Suprapubic skin (tissue), 4 donors: ENCODE results near the gene LIN28B. TPM values are rescaled to one million over a fixed set of nuclear protein-coding genes. Genes with fewer than 3 reads are reported as not detected.
"Not testable (repeated sequence)": the region's sequence is repeated elsewhere in the genome, so short reads cannot be mapped to it uniquely, and the experiment has no call there.

Source experiments
- DNase-seq, 2 donors: peaks; one replicate each; pipeline ENCODE4 v3.0.0-alpha.2; 2019; ENCODE audit warnings: low spot score in 2 of 2
- H3K27ac ChIP-seq: fragments of 200-600 bp; sonication (generic); one replicate; pipeline ENCODE4 v1.5.1; 2019
- H3K27me3 ChIP-seq: fragments of 200-600 bp; sonication (generic); one replicate; pipeline ENCODE4 v1.5.1; 2019
- H3K36me3 ChIP-seq: fragments of 200-600 bp; sonication (generic); one replicate; pipeline ENCODE4 v1.5.1; 2019
- H3K4me1 ChIP-seq: fragments of 200-600 bp; sonication (generic); one replicate; pipeline ENCODE4 v1.5.1; 2019
- H3K4me3 ChIP-seq: fragments of 200-600 bp; sonication (generic); one replicate; pipeline ENCODE4 v1.5.1; 2019; ENCODE audit warnings: mild to moderate bottlenecking
- H3K9me3 ChIP-seq: fragments of 200-600 bp; sonication (generic); one replicate; pipeline ENCODE4 v1.5.1; 2019
- CTCF ChIP-seq, 2 donors: fragments of 200-600 bp in 1 of 2; fragments of 450-650 bp in 1 of 2; sonication (generic) in 1 of 2; IDR thresholded peaks; one replicate each; pipeline ENCODE4 v1.5.1; 2016 to 2019; ENCODE audit warnings: antibody characterized with exemption in 2 of 2, mild to moderate bottlenecking in 1 of 2, moderate library complexity in 1 of 2
- EP300 ChIP-seq: sonication (generic); formaldehyde crosslinking; IDR thresholded peaks from one replicate; pipeline ENCODE4 v1.6.1; 2017; ENCODE audit warnings: antibody characterized with exemption
- POLR2A ChIP-seq, 2 donors: fragments of 450-650 bp; IDR thresholded peaks; one replicate each; pipeline ENCODE4 v1.6.1; 2017; ENCODE audit warnings: antibody characterized with exemption in 2 of 2, mild to moderate bottlenecking in 2 of 2, moderate library complexity in 2 of 2
- POLR2AphosphoS5 ChIP-seq, 3 donors: sonication (generic); formaldehyde crosslinking; IDR thresholded peaks; one replicate each; pipeline ENCODE4 v1.6.1; 2017; ENCODE audit warnings: antibody characterized with exemption in 3 of 3
- WGBS: methylation state at CpG from one replicate; pipeline ENCODE4 v1.1.5; 2018; 5-methylcytosine and 5-hydroxymethylcytosine counted together
- total RNA-seq, 4 donors: library from RNA; depleted of rRNA; stranded (reverse); fragments of >200 nt; gene quantifications; one replicate each; pipeline ENCODE4 v1.1.0, GENCODE V29; 2016

The LIN28B gene
- total RNA-seq, 4 donors from 2014 or later: not detected

DNA sequence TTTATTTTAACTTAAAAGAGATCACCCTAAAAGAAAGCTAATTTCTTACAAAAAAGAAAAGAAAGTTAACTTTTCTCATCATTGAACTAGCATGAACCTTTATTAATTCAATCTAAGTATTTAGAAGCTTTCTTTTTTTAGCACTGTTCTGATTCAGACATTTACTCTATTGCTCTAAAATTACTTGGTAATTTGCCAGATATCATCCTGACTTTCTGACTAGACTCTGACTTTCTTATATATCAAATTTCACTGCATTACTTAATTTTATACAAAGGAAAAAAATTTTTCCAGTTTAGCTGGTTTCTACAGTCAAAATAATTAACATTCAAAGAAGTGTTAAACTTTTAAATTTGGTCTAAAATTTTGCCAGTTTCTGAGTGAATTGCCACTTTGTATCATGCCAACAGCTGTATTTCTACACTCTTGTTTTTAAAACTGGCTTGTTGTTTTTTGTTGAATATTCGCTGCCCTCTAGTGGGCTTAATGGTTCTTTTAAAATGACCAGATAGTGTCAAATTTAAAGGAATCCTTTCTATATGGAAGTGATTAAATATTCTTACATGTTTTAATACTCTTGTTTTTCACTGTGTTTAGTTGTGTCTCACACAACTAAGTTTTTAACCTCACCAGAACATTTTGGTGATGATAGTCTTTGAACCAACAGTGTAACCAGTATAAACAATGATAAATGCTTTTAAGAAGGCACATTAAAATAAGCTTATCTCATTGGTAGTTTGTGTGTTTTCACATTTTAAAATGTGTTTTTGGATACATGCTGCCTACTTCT, 120.9 kb downstream of the LIN28B start:
- Histone ChIP-seq H3K27me3 (peaks cover 6% of the 10 kb centered on the region), H3K4me3 (no peak overlapping the region), H3K27ac (no peak overlapping the region), H3K9me3 (no peaks in the 10 kb centered on the region), H3K4me1 (no peaks in the 10 kb centered on the region), H3K36me3 (no peaks in the 10 kb centered on the region)
- no peak for DNase-seq
- TF ChIP-seq POLR2AphosphoS5 (IDR thresholded peaks at IDR 0.05) (no peak), CTCF (IDR thresholded peaks at IDR 0.05) (peak in 1 of 2 donors; percentile 8)
- 2% methylated on average over 1 of the region's 1 CpG for WGBS

GRCh38 chr6:105078386-105078708, 121.4 kb downstream of the LIN28B start:
- 46% methylated on average over 6 of the region's 6 CpGs for WGBS
- Histone ChIP-seq H3K4me3 (no peak overlapping the region), H3K36me3 (no peaks in the 10 kb centered on the region), H3K27ac (no peak overlapping the region), H3K4me1 (no peaks in the 10 kb centered on the region), H3K27me3 (peaks cover 6% of the 10 kb centered on the region), H3K9me3 (no peaks in the 10 kb centered on the region)
- TF ChIP-seq POLR2AphosphoS5 (IDR thresholded peaks at IDR 0.05): no peak
- TF ChIP-seq POLR2A (IDR thresholded peaks at IDR 0.05): no peak
- no peak for TF ChIP-seq EP300
- DNase-seq: no peak

DNA sequence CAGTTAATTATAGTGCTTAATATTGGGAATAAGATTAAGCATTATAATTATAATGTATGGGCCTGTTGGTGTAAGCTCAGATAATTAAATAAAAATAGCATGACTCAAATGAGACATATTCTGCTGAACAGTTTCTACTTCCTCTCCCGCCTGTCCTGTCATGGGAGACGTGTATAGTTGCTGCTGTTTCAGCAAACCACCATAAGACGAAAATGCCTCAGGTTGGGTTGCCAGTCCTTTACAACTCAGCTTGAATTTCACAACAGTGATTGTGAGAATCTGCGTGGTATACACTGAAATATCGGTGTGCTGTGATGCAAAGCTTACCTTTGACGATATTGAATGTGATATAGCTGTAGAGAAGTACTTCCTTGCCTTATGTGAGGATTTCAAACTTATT, 123.4 kb downstream of the LIN28B start:
- Histone ChIP-seq H3K36me3 (no peaks in the 10 kb centered on the region), H3K4me1 (no peaks in the 10 kb centered on the region), H3K4me3 (no peak overlapping the region), H3K9me3 (no peaks in the 10 kb centered on the region), H3K27me3 (peaks cover 2% of the 10 kb centered on the region), H3K27ac (no peak overlapping the region)
- TF ChIP-seq CTCF (IDR thresholded peaks at IDR 0.05) (no peak), EP300 (no peak), POLR2AphosphoS5 (IDR thresholded peaks at IDR 0.05) (no peak), POLR2A (IDR thresholded peaks at IDR 0.05) (no peak)
- 79% methylated on average over 6 of the region's 6 CpGs for WGBS
- DNase-seq: no peak

DNA sequence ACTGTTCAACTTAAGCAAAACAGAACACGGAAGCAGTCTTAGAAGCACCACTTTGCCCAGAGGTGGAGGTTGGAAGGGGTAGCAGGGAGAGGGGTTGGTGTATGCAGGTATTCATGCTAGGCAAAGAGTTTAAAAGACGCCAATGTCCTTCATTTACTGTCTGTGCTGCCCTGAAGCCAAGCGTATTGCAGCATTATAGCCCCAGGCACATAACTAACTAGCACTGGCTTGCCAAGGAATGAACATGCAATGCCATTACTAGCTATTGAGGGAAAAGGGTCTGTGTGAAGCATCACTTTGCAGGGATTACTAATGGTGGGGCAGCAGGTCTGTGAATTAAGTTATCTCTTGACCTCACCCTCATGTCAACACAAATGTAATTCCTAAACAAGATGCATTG, 124.8 kb downstream of the LIN28B start:
- WGBS: 36% methylated on average over 3 of the region's 3 CpGs
- not testable (repeated sequence) for H3K4me1 ChIP-seq, H3K4me3 ChIP-seq, DNase-seq, H3K27ac ChIP-seq, H3K9me3 ChIP-seq, H3K36me3 ChIP-seq, H3K27me3 ChIP-seq

DNA sequence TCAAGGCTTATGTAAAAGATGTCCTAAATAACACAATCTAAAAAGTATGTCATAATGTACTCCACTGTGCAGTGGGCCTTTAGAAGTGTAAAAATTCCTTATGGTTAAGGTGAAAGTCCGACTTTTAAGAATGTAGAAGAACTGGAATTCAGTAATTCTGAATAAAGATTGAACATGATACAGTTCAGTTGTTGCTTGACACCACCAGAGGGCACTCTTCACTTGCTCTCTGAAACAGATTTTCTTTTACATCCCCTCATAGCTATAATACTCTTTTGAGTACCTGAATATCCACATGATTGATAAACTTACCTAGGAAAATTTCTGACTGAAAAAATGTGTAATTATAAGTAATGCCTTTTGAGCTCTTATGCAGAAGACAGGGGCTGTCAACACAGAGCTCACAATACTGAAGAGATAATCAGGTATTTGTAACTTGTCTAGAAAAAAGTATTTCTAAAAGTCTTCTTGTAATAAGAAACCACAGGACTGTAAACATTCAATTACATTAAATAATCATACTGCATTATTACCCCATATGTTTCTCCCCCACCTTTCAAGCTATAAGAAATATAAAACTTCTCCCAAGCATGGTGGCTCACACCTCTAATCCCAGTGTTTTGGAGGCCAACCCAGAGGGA, 130.8 kb downstream of the LIN28B start:
- Histone ChIP-seq H3K9me3 (no peaks in the 10 kb centered on the region), H3K36me3 (no peaks in the 10 kb centered on the region), H3K27ac (no peak overlapping the region), H3K27me3 (no peaks in the 10 kb centered on the region), H3K4me1 (no peaks in the 10 kb centered on the region), H3K4me3 (no peak overlapping the region)
- WGBS: 0% methylated on average over 1 of the region's 1 CpG
- DNase-seq: no peak
- TF ChIP-seq POLR2AphosphoS5 (IDR thresholded peaks at IDR 0.05) (no peak), CTCF (IDR thresholded peaks at IDR 0.05) (peak; percentile 49 to 73)

DNA sequence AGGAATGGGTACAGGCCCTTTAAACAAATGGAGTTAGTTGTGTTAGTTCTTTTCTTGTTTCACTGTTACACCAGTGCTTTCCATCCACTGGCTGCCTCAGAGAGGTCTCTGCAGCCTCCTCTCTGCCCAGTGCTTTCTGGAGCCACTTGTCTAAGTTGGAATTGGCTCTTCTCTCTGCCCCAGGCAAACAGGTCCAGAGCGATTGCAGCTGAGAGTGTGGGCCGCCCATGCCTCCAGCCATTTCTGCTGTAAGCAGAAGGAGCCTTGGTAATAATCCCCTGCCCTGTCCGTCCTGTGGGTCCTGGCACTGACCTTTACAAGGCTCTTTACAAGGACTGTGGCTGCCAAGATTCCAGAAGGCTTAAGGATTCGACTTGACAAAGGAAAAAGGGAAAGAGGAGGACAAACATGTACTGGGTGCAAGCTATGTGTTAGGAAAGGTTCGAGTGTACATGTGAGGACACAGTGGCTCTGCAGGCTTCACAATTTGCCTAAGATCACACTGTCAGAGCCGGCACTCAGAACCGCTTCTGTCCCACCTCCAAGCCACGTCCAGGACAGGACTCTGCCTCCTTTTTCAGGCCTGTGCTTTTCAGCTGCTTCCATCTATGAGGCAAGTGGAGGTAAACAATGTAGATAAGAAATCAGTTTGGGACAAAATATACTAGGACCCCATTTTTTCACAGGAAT, 134.4 kb downstream of the LIN28B start:
- H3K9me3 ChIP-seq: no peaks in the 10 kb centered on the region
- H3K27ac ChIP-seq: no peak overlapping the region
- 71% methylated on average over 8 of the region's 8 CpGs for WGBS
- TF ChIP-seq POLR2A (IDR thresholded peaks at IDR 0.05) (no peak), EP300 (no peak), CTCF (IDR thresholded peaks at IDR 0.05) (no peak), POLR2AphosphoS5 (IDR thresholded peaks at IDR 0.05) (no peak)
- H3K36me3 ChIP-seq: no peaks in the 10 kb centered on the region
- H3K4me3 ChIP-seq: no peak overlapping the region
- H3K4me1 ChIP-seq: no peaks in the 10 kb centered on the region
- no peak for DNase-seq
- H3K27me3 ChIP-seq: no peaks in the 10 kb centered on the region
